CD4-positive, alpha-beta T cell treated with Interleukin-1 beta for 1 hour (primary cell): ENCODE results near the gene IP6K1.
"Not testable (repeated sequence)": the region's sequence is repeated elsewhere in the genome, so short reads cannot be mapped to it uniquely, and the experiment has no call there.

ENCODE experiments used
- DNase-seq, 2 donors: peaks; one replicate each; pipeline ENCODE4 v3.0.0-alpha.2; 2020 to 2022

The IP6K1 gene

GRCh38 chr3:49685846-49686245 is 100.5 kb downstream of the IP6K1 start:
- DNase-seq = not testable (repeated sequence)

- not testable (repeated sequence) for DNase-seq
Observed at GRCh38 chr3:49685103-49685502, 101.2 kb downstream of the IP6K1 start.

GRCh38 chr3:49684453-49684852 is 101.9 kb downstream of the IP6K1 start:
- not testable (repeated sequence) for DNase-seq

GRCh38 chr3:49683162-49683561 is 103.2 kb downstream of the IP6K1 start:
- DNase-seq = no peak

- no peak for DNase-seq
Observed at GRCh38 chr3:49681543-49681942, 104.8 kb downstream of the IP6K1 start.

- DNase-seq = no peak
Observed at GRCh38 chr3:49681232-49681522, 105.2 kb downstream of the IP6K1 start.

GRCh38 chr3:49680493-49681231 is 105.7 kb downstream of the IP6K1 start:
- no peak for DNase-seq

GRCh38 chr3:49675912-49676311 is 110.4 kb downstream of the IP6K1 start:
- no peak for DNase-seq

- DNase-seq = no peak
Observed at GRCh38 chr3:49674497-49674983, 111.8 kb downstream of the IP6K1 start.
